GM21390 (cell line): ENCODE data around the gene ARID4A.
"Not testable (repeated sequence)": the region's sequence is repeated elsewhere in the genome, so short reads cannot be mapped to it uniquely, and the experiment has no call there.

Source experiments
- ATAC-seq: cut with Tn5 transposase; IDR thresholded peaks from one replicate; pipeline ENCODE4 v1.9.1; 2021; ENCODE audit not compliant: unreplicated experiment

Gene ARID4A, protein sequence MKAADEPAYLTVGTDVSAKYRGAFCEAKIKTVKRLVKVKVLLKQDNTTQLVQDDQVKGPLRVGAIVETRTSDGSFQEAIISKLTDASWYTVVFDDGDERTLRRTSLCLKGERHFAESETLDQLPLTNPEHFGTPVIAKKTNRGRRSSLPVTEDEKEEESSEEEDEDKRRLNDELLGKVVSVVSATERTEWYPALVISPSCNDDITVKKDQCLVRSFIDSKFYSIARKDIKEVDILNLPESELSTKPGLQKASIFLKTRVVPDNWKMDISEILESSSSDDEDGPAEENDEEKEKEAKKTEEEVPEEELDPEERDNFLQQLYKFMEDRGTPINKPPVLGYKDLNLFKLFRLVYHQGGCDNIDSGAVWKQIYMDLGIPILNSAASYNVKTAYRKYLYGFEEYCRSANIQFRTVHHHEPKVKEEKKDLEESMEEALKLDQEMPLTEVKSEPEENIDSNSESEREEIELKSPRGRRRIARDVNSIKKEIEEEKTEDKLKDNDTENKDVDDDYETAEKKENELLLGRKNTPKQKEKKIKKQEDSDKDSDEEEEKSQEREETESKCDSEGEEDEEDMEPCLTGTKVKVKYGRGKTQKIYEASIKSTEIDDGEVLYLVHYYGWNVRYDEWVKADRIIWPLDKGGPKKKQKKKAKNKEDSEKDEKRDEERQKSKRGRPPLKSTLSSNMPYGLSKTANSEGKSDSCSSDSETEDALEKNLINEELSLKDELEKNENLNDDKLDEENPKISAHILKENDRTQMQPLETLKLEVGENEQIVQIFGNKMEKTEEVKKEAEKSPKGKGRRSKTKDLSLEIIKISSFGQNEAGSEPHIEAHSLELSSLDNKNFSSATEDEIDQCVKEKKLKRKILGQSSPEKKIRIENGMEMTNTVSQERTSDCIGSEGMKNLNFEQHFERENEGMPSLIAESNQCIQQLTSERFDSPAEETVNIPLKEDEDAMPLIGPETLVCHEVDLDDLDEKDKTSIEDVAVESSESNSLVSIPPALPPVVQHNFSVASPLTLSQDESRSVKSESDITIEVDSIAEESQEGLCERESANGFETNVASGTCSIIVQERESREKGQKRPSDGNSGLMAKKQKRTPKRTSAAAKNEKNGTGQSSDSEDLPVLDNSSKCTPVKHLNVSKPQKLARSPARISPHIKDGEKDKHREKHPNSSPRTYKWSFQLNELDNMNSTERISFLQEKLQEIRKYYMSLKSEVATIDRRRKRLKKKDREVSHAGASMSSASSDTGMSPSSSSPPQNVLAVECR

DNA sequence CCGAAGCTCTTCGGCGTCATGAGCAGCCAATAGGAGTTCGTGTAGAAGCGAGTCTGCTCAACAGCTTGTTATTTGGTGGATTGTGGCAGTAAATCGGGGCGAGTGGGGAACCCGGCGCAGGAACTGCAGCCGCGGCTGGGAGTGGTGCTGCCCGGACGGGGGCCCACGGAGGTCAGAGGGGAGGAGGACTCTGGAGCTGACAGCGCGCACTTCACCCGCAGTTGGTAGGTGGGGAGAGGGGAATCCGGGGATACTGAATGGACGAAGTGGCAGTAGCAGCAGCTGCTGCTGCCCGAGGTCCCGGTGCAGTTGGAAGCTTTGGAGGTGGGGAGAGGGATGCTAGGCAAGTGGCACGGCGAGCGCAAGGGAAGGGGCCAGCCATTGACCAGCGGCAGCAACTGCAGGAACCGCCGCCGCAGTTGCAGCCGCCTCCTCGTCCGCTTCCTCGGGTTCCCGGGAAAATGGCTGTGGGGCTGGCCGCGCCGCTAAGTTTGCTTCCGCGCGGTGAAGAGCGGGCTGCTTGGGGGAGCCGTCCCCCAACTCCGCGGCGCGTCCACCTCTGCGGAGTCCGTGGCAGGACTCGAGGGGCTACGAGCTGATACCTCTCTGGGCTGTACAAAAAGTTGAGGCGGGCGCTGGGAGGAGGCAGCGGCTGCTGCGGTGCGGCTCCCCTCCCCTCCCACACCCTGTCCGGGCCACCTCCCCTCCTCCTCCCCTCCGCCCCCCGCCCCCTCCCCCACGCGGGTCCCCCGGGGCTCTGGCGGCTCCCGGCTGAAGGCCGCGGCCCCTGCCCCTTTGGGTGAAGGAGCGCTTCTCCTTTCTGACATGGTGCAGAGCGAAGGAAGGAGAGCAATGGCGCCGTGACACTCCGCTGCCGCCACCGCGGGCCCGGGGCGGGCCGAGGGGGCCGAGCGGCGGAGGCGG, at the start of gene ARID4A:
Gene ARID4A (plus strand): TSS at position 79 of the 924 bp plus-strand sequence. CDS start 1,300 bp downstream, outside the sequence.
- ATAC-seq: peak; percentile 10

GRCh38 chr14:58249611-58250010, 48.7 kb upstream of the ARID4A start:
- no peak for ATAC-seq

GRCh38 chr14:58258156-58258555, 40.2 kb upstream of the ARID4A start:
- no peak for ATAC-seq

DNA sequence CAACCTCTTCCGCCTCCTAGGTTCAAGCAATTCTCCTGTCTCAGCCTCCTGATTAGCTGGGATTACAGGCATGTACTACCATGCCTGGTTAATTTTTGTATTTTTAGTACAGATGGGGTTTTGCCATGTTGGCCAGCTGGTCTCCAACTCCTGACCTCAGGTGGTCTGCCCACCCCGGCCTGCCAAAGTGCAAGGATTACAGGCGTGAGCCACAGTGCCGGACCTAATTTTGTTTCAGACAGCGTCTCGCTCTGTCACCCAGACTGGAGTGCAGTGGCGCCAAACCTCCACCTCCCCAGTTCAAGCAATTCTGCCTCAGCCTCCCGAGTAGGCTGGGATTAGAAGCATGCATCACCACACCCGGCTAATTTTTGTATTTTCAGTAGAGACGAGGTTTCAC, 36.4 kb upstream of the ARID4A start:
- ATAC-seq: not testable (repeated sequence)

DNA sequence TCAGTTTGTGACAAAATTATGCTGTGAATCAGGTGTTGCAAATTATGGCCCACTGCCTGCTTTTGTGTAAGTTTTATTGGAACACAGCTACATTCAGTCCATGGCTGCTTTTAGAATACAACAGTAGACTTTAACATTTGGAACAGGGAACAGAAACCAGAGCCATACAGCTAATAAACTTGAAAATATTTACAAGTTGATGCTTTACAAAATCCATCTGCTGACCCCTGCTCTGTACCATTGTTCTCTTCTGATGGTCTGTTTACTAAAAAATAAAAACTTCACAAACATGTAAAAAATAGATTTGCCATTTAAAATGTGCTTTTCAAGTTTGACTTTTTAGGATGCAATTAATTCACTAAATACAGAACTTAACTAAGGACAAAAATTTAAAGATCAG, 33.0 kb upstream of the ARID4A start:
- ATAC-seq: no peak

- no peak for ATAC-seq
Measured at GRCh38 chr14:58270628-58271027, 27.7 kb upstream of the ARID4A start.

DNA sequence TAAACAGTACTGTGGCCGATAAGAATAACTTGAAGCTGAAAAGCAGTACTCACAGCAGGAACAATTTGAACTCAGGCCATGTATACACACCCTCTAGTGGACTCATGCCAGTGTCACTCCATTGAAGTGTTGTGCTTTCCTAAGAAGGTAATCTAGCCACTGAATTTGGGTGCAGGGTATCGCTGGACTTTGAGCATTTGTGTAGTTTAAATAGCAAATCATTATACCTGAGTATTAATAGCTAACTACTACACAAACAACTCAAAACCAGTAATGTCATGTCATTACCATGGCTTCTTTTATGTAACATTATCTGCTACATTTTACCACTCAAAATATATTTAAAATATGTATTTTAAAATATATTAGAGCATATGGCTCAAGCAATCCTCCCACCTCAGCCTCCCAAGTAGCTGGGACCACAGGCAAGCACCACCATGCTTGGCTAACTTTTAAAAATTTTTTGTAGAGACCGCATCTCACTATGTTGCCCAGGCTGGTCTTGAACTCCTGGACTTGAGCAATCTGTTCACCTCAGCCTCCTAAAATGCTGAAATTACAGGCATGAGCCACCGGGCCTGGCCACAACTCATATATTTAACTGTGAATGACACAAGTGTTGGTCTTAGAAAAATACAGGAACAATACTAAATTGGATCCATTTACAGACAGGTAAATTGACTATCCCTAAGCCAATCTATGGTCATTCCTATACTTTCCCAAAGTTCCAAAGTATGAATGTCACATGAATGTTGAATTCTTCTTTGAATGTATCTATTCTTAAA, 25.6 kb upstream of the ARID4A start:
- no peak for ATAC-seq

DNA sequence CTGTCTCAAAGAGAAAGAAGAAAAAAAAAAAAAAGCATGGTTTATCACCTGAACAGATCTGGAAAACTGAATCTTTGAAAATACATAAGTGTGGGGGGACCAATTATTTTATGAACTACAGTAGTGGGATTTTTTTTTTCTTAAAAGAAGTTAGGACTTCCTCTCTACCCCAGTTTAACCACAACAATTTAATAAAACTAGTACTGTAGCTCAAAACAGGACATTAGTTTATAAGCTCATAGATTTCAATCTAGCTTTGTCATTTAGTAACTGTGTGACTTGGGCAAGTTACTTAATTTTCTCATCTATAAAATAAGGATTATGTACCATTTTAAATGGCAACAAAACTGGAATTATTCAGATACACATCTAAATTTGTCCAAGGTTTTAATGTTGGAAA, 23.5 kb upstream of the ARID4A start:
- no peak for ATAC-seq

DNA sequence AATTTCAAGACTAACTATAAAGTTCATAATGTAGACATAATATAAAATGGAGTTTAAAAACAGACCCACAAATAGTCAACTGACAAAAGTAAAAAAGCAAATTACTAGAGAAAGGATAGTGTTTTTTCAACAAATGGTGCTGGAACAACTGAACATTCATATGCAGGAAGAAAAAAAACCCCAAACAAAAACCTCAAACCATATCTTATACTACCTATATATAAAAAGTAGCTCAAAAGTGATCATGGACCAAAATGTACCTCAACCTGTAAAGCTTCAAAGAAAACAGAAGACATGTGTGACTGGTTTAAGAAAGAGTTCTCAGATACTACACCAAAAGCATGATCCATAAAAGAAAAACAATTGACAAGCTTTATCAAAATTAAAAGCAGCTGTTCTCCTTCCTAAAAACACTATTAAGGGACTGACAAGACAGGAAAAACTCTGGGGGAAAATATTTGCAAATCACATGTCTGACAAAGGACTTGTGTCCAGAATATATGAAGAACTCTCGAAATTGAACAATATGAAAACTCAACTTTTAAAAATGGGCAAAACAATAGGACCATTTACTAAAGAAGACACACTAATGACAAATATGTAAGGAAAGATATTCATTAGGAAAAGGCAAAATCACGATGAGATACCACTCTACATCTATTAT, 22.7 kb upstream of the ARID4A start:
- ATAC-seq: no peak

DNA sequence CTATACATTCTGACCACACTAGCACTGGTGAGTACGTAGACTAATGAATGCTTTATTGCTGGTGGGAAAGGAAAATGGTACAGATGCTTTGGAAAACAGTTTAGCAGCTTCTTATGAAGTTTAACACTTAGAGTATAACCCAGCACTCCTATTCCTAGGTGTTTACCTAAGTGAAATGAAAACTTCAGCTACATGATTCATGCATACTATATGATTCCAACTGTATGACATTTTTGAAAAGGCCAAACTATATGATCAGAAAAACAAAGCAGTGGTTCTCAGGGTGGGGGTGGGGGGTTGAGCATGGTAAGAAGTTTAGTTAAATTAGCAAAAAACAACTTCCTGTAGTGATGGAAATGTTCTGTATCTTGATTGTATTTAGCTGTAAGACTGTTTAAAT, 22.1 kb upstream of the ARID4A start:
- ATAC-seq: no peak

- no peak for ATAC-seq
Measured at GRCh38 chr14:58278177-58278576, 20.2 kb upstream of the ARID4A start.

GRCh38 chr14:58280954-58281787, 17.2 kb upstream of the ARID4A start:
- ATAC-seq: peak; percentile 64

DNA sequence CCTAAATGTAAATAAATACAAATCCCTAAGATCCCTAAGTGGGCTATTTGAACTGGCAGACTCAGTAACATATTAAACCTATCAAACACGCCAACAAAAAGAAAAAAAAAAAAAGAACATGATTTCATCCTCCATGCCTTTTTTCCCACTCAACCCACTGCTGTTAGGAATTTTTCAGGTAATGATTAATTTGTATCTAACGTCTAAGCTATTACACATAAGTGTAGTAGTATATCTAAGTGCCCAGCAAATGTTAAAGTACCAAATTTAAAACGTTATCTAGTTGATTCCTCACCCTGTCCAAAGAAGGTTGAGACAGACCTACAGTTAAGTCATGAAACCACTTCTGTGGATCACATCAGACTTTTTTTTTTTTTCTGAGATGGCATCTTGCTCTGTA, 16.4 kb upstream of the ARID4A start:
- ATAC-seq: no peak

- no peak for ATAC-seq
Measured at GRCh38 chr14:58282925-58283593, 15.3 kb upstream of the ARID4A start.

DNA sequence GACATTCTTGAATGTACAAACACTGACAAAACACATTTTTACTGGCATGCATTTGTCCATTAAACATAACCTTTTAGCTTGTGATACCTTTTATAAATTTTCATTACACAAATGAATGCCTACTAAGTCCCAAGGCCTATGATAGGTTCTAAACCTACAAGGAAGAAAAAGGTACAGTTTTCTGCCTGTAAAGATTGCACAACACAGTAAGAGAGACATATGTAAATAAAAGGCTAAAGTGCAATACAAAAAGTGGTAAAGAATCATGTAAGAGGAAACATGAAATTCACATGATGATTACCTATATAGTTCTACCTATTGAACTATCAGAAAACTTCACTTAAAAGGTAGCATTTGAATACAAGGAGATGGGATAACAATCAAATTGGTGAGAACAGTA, 14.6 kb upstream of the ARID4A start:
- ATAC-seq: no peak

GRCh38 chr14:58285132-58285531, 13.2 kb upstream of the ARID4A start:
- no peak for ATAC-seq

DNA sequence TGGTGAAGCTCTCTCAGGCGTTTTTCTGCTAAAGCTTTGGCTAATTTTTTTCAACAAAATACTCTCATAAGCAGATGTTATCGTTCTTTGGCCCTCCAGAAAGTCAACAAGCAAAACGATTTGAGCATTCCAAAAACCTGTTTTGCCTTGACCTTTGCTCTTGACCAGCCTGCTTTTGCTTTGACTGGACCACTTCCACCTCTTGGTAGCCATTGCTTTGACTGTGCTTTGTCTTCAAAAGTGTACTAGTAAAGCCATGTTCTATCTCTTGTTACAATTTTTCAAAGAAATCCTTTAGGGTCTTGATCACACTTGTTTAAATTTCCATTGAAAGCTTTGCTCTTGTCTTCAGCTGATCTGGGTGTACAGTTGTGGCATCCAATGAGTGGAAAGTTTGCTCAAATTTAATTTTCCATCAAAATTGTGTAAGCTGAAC, 10.7 kb upstream of the ARID4A start:
- no peak for ATAC-seq
